GM23338 (cell line): ENCODE results near the gene C11orf65. TPM values are rescaled to one million over a fixed set of nuclear protein-coding genes. Genes with fewer than 3 reads are reported as not detected.
"Not testable (repeated sequence)": the region's sequence is repeated elsewhere in the genome, so short reads cannot be mapped to it uniquely, and the experiment has no call there.

Source experiments
- ATAC-seq: fragments of 200-7000 bp; cut with Tn5 transposase; 3 replicates; pipeline ENCODE4 v1.9.1; 2020
- DNase-seq: peaks from one replicate; pipeline ENCODE4 v3.0.0-alpha.2; 2015; ENCODE audit warnings: low spot score
- H2AFZ ChIP-seq: fragments of 200-600 bp; sonication (generic); 2 replicates; pipeline ENCODE4 v1.8.0; 2016; ENCODE audit warnings: antibody characterized with exemption, mild to moderate bottlenecking, moderate library complexity
- H3F3A ChIP-seq: fragments of 200-600 bp; sonication (generic); replicated peaks from 2 replicates; pipeline ENCODE4 v1.8.0; 2017; ENCODE audit warnings: antibody characterized with exemption, mixed run types, low read depth
- H3K27ac ChIP-seq: fragments of 200-600 bp; sonication (generic); 2 replicates; pipeline ENCODE4 v1.6.1; 2016; ENCODE audit warnings: low read depth
- H3K27me3 ChIP-seq: fragments of 200-600 bp; sonication (generic); 2 replicates; pipeline ENCODE4 v1.8.0; 2016; ENCODE audit warnings: mild to moderate bottlenecking, mixed run types, moderate library complexity; ENCODE audit not compliant: insufficient read depth
- H3K36me3 ChIP-seq: fragments of 200-600 bp; sonication (generic); 2 replicates; pipeline ENCODE4 v1.8.0; 2016; ENCODE audit warnings: mild to moderate bottlenecking; ENCODE audit not compliant: insufficient read depth
- H3K4me1 ChIP-seq: fragments of 200-600 bp; sonication (generic); 2 replicates; pipeline ENCODE4 v1.8.0; 2016; ENCODE audit warnings: mild to moderate bottlenecking, moderate library complexity; ENCODE audit not compliant: insufficient read depth
- H3K4me2 ChIP-seq: fragments of 200-600 bp; sonication (generic); 2 replicates; pipeline ENCODE4 v1.7.1; 2017; ENCODE audit warnings: mixed run types
- H3K4me3 ChIP-seq: fragments of 200-600 bp; sonication (generic); 2 replicates; pipeline ENCODE4 v1.6.1; 2016; ENCODE audit warnings: mixed run types
- H3K79me2 ChIP-seq: fragments of 200-600 bp; sonication (generic); replicated peaks from 2 replicates; pipeline ENCODE4 v1.8.0; 2017; ENCODE audit warnings: mild to moderate bottlenecking; ENCODE audit not compliant: insufficient read depth
- H3K9me2 ChIP-seq: fragments of 200-600 bp; sonication (generic); 2 replicates; pipeline ENCODE4 v1.8.0; 2017; ENCODE audit not compliant: insufficient read depth
- H4K20me1 ChIP-seq: fragments of 200-600 bp; sonication (generic); replicated peaks from 2 replicates; pipeline ENCODE4 v1.8.0; 2017; ENCODE audit warnings: mild to moderate bottlenecking; ENCODE audit not compliant: insufficient read depth
- H3K27ac Mint-ChIP-seq: 2 replicates; pipeline ENCODE4 v1.8.0; 2020; ENCODE audit warnings: inconsistent platforms, mild to moderate bottlenecking, moderate library complexity, mixed read lengths
- H3K27me3 Mint-ChIP-seq: 3 replicates; pipeline ENCODE4 v1.8.0; 2022; ENCODE audit warnings: low read depth, mild to moderate bottlenecking, moderate library complexity, mixed read lengths, inconsistent platforms; ENCODE audit not compliant: insufficient read depth, poor library complexity
- H3K36me3 Mint-ChIP-seq: 3 replicates; pipeline ENCODE4 v1.8.0; 2021; ENCODE audit warnings: low read depth, mild to moderate bottlenecking, inconsistent platforms, moderate library complexity, mixed read lengths
- H3K4me1 Mint-ChIP-seq: 3 replicates; pipeline ENCODE4 v1.8.0; 2020; ENCODE audit warnings: mild to moderate bottlenecking, inconsistent platforms, mixed read lengths
- H3K4me3 Mint-ChIP-seq: 3 replicates; pipeline ENCODE4 v1.8.0; 2021; ENCODE audit warnings: moderate library complexity, mild to moderate bottlenecking, inconsistent platforms, mixed read lengths
- H3K9me3 Mint-ChIP-seq: 3 replicates; pipeline ENCODE4 v1.8.0; 2020; ENCODE audit warnings: moderate library complexity, mild to moderate bottlenecking, inconsistent platforms, mixed read lengths
- JUNB ChIP-seq: IDR thresholded peaks from one replicate; pipeline ENCODE4 v1.6.1; 2016; ENCODE audit warnings: antibody characterized with exemption; ENCODE audit not compliant: unreplicated experiment
- REST ChIP-seq: IDR thresholded peaks from one replicate; pipeline ENCODE4 v1.6.1; 2018; ENCODE audit warnings: antibody characterized with exemption; ENCODE audit not compliant: unreplicated experiment
- ZNF331 ChIP-seq: fragments of 250-450 bp; sonication (Bioruptor Pico); IDR thresholded peaks from 2 replicates; pipeline ENCODE4 v1.5.0; 2020; ENCODE audit warnings: low read depth, mild to moderate bottlenecking, moderate library complexity
- ZNF462 ChIP-seq: fragments of 250-450 bp; sonication (Bioruptor Pico); IDR thresholded peaks from 2 replicates; pipeline ENCODE4 v1.5.0; 2020; ENCODE audit warnings: mild to moderate bottlenecking, moderate library complexity
- polyA plus RNA-seq: library from polyadenylated mRNA; unstranded; fragments of >200 nt; fragmentation: Nextera tagmentation; extraction: Ambion mirVana; gene quantifications from 2 replicates; pipeline ENCODE4 v1.2.1, GENCODE V29; 2016
- total RNA-seq: library from RNA; depleted of rRNA; stranded (reverse); fragments of >200 nt; shearing (Covaris generic); gene quantifications from 2 replicates; pipeline ENCODE4 v1.2.3, GENCODE V29; 2014

The C11orf65 gene
- total and polyA plus RNA-seq, 2 experiments from 2014 or later, result 0.21 to 1.7 TPM

- no peak overlapping the region for H3K27ac Mint-ChIP-seq
- Histone ChIP-seq H4K20me1 (no peaks in the 10 kb centered on the region), H3K4me2 (no peak overlapping the region), H3K4me1 (no peaks in the 10 kb centered on the region), H3K36me3 (no peaks in the 10 kb centered on the region), H2AFZ (no peak overlapping the region), H3K27me3 (no peaks in the 10 kb centered on the region), H3K27ac (no peak overlapping the region), H3K9me2 (no peaks in the 10 kb centered on the region), H3K79me2 (no peaks in the 10 kb centered on the region), H3K4me3 (no peak overlapping the region), H3F3A (no peaks in the 10 kb centered on the region)
- no peak for ATAC-seq
- no peaks in the 10 kb centered on the region for H3K27me3 Mint-ChIP-seq
- H3K4me3 Mint-ChIP-seq, result no peak overlapping the region
- H3K9me3 Mint-ChIP-seq, result no peaks in the 10 kb centered on the region
- H3K36me3 Mint-ChIP-seq, result no peaks in the 10 kb centered on the region
- no peaks in the 10 kb centered on the region for H3K4me1 Mint-ChIP-seq
- DNase-seq, result no peak
- no peak for TF ChIP-seq JUNB
- no peak for TF ChIP-seq ZNF462 (CRISPR knock-in tag)
- TF ChIP-seq REST, result no peak
- no peak for TF ChIP-seq ZNF331
Observed at GRCh38 chr11:108398439-108398838, 68.9 kb downstream of the C11orf65 start.

GRCh38 chr11:108396672-108397071 lies 70.7 kb downstream of the C11orf65 start:
- H3K4me3 Mint-ChIP-seq, H3K9me3 Mint-ChIP-seq, H3K4me1 Mint-ChIP-seq, H3K4me1 ChIP-seq, H2AFZ ChIP-seq, H3K9me2 ChIP-seq, H3F3A ChIP-seq, H4K20me1 ChIP-seq, H3K4me3 ChIP-seq, ATAC-seq, H3K27me3 Mint-ChIP-seq, H3K79me2 ChIP-seq, H3K4me2 ChIP-seq, H3K27me3 ChIP-seq, DNase-seq, H3K27ac ChIP-seq, H3K36me3 ChIP-seq, H3K36me3 Mint-ChIP-seq, H3K27ac Mint-ChIP-seq: not testable (repeated sequence)
